ENCODE data around the gene ITCH. TPM values are rescaled to one million over a fixed set of nuclear protein-coding genes. Genes with fewer than 3 reads are reported as not detected.
A peak's percentile ranks its signal among the peaks of the same experiment; 100 is the strongest.

ITCH gene
- total RNA-seq, 4 donors from 2014 or later, result 50.3 to 64.3 (median 52.8) TPM

GRCh38 chr20:34543463-34544056 lies 180.5 kb downstream of the ITCH start:
- no peaks in the 10 kb centered on the region for H3K9me3 ChIP-seq
- H3K27ac ChIP-seq (replicated peaks in 1 of 4), result no peak overlapping the region
- H3K27me3 ChIP-seq, result no peaks in the 10 kb centered on the region
- intact Hi-C loops (cut with DNase I), result no loop called here
- H3K4me3 ChIP-seq, result no peak overlapping the region
- no peak for DNase-seq (ENCODE audit: extremely low spot score)
- H3K4me1 ChIP-seq, result peaks cover 0 to 11% (median 6%) of the 10 kb centered on the region in 4 donors
- H3K36me3 ChIP-seq, result peaks cover 24 to 47% (median 39%) of the 10 kb centered on the region in 4 donors
- TF ChIP-seq EP300 (IDR thresholded peaks at IDR 0.05) (no peak), POLR2AphosphoS5 (IDR thresholded peaks at IDR 0.05) (no peak), POLR2A (IDR thresholded peaks at IDR 0.05; ENCODE audit: low read depth) (no peak), CTCF (IDR thresholded peaks at IDR 0.05) (no peak)
- 77% methylated on average over 12 of the region's 12 CpGs for WGBS

DNA sequence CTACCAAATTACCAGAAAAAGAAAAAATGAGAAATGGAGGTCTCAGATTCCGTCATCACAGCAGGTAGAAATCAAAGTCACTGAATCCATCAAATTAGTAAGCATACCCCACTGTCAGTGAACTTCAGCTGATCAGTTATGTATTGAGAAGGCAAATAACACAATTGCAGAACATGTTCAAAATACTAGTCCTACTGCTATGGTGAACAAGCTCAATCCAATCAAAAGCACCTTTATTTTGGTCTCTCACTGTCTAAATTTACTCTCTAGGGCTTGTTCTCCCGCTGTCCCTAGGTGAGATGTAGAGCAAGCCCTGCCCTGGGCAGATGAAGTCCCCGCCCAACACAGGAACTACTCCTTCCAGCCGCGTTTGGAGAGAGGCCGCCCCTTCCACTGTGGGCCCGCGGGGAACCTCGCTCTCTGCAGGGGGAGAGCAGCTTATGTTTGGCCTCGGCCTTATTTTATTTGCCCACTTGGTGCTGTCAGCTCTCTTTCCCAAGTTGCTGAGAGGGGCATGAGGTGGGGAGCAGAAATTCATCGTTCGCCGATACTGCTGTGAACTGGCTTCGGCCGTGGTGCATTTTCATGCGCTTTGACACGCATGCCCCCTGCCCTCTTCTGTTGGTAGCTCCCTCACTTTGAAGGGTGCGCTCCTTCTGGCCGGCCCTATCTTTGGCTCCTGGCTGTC lies 181.2 kb downstream of the ITCH start:
- Histone ChIP-seq H3K27ac (replicated peaks in 1 of 4) (no peak overlapping the region), H3K27me3 (no peaks in the 10 kb centered on the region), H3K4me1 (peaks cover 0 to 9% (median 6%) of the 10 kb centered on the region in 4 donors), H3K9me3 (no peaks in the 10 kb centered on the region), H3K36me3 (peaks cover 24 to 40% (median 32%) of the 10 kb centered on the region in 4 donors), H3K4me3 (peak overlapping the region in 2 of 4 donors; percentile 1 to 18)
- intact Hi-C loops (cut with DNase I), result no loop called here
- TF ChIP-seq POLR2A (IDR thresholded peaks at IDR 0.05; ENCODE audit: low read depth) (no peak), CTCF (IDR thresholded peaks at IDR 0.05) (no peak), EP300 (IDR thresholded peaks at IDR 0.05) (no peak), POLR2AphosphoS5 (IDR thresholded peaks at IDR 0.05) (no peak)
- DNase-seq (ENCODE audit: extremely low spot score), result no peak
- 30% methylated on average over 19 of the region's 19 CpGs for WGBS

GRCh38 chr20:34546751-34547181 lies 183.7 kb downstream of the ITCH start:
- no peaks in the 10 kb centered on the region for H3K27me3 ChIP-seq
- WGBS, result 89% methylated on average over 11 of the region's 11 CpGs
- no peak for DNase-seq (ENCODE audit: extremely low spot score)
- no peaks in the 10 kb centered on the region for H3K9me3 ChIP-seq
- peaks cover 3 to 15% (median 8%) of the 10 kb centered on the region in 4 donors for H3K36me3 ChIP-seq
- no peak for TF ChIP-seq CTCF (IDR thresholded peaks at IDR 0.05)
- no peak for TF ChIP-seq POLR2A (IDR thresholded peaks at IDR 0.05; ENCODE audit: low read depth)
- TF ChIP-seq POLR2AphosphoS5 (IDR thresholded peaks at IDR 0.05), result no peak
- TF ChIP-seq EP300 (IDR thresholded peaks at IDR 0.05), result no peak
- H3K4me3 ChIP-seq, result no peak overlapping the region
- intact Hi-C loops (cut with DNase I), result no loop called here
- no peak overlapping the region for H3K27ac ChIP-seq (replicated peaks in 1 of 4)
- H3K4me1 ChIP-seq, result peaks cover 0 to 9% (median 6%) of the 10 kb centered on the region in 4 donors

DNA sequence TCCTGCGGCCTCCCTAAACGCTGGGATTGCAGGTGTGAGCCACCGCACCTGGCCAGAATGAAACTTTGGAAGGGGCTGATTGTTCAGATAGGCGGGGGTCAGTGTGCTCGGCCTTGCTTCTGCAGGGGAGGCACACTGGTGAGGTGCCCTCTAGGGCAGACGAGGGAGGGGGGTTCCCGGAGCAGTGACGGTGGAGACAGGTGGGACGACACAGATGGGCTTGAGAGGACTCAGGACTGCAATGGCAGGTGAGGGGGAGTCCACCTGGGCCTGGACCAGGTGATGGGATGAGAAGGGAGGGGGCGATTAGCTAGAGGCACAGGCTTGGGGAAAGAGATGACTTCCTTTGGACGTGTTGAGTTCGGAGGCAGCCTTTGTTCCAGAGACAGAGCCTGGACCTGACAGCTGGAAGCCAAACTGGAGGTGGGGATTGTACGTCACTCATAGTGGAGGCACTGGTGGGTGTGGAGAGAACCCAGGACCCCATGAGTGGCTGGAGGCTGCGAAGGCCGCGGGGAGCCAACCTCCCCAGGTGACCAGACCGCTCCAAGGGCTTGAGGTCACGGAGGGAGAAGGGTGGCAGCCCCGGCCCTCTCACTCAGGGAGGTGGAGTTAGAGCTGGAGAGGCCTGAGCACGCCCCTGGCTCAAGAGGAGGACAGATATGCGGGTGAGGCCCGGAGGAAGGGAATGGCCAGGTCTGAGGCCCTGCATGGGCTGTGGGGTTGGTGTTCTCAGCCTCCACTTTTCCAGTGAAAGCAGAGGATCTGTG lies 185.0 kb downstream of the ITCH start:
- Histone ChIP-seq H3K4me3 (no peak overlapping the region), H3K9me3 (no peaks in the 10 kb centered on the region), H3K27me3 (no peaks in the 10 kb centered on the region), H3K4me1 (peaks cover 0 to 9% (median 7%) of the 10 kb centered on the region in 4 donors), H3K36me3 (peaks cover 0 to 4% (median 0%) of the 10 kb centered on the region in 4 donors), H3K27ac (replicated peaks in 1 of 4) (no peak overlapping the region)
- TF ChIP-seq POLR2AphosphoS5 (IDR thresholded peaks at IDR 0.05) (no peak), EP300 (IDR thresholded peaks at IDR 0.05) (no peak), CTCF (IDR thresholded peaks at IDR 0.05) (no peak), POLR2A (IDR thresholded peaks at IDR 0.05; ENCODE audit: low read depth) (no peak)
- no peak for DNase-seq (ENCODE audit: extremely low spot score)
- WGBS, result 86% methylated on average over 19 of the region's 22 CpGs
- intact Hi-C loops (cut with DNase I), result no loop called here
